Ovary (tissue), 3 donors: ENCODE results near the gene HSPB1.

Experiments used
- POLR2A ChIP-seq: fragments of 450-650 bp; IDR thresholded peaks from one replicate; pipeline ENCODE4 v1.6.1; 2017; ENCODE audit warnings: antibody characterized with exemption, mild to moderate bottlenecking, moderate library complexity
- TF ChIP-seq, protein P1 (sequence below), 3 donors: fragments of 450-650 bp in 2 of 3; fragments of 200-600 bp in 1 of 3; IDR thresholded peaks; one replicate each; pipeline versions ENCODE4 v1.5.1 to v1.8.0; 2016 to 2022; ENCODE audit warnings: antibody characterized with exemption in 3 of 3, mild to moderate bottlenecking in 1 of 3
- donor health status: DM: no; HTN: no; CAD: no.

DNA sequence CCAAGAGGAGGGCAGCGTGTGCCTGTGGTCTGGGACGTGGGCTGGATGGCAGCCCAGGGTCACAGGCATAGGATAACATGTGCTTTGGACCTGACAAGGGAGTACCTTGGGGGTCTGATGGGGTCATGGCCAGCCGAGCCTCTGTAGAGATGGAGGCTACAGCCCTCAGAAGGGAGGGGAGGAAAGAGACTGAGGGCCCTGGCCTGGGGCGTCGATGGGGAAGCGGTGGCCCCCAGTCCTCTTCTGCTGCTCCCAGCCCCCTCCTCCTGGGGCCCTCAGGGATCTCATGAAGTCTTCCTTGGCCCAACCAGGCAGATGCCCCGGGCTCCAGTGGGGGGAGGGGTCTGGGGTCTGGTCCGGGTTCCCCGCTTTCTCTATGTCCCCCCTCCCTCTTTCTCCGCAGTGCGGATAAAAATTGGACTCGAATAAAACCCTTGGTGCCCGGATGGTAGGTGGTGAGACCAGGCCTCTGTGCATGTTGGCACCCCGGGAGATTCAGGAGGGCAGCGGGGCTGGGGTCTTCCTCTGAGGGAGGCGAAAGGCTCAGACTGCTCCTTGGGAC, 15.6 kb upstream of the HSPB1 start:
- TF ChIP-seq, protein P1, sequence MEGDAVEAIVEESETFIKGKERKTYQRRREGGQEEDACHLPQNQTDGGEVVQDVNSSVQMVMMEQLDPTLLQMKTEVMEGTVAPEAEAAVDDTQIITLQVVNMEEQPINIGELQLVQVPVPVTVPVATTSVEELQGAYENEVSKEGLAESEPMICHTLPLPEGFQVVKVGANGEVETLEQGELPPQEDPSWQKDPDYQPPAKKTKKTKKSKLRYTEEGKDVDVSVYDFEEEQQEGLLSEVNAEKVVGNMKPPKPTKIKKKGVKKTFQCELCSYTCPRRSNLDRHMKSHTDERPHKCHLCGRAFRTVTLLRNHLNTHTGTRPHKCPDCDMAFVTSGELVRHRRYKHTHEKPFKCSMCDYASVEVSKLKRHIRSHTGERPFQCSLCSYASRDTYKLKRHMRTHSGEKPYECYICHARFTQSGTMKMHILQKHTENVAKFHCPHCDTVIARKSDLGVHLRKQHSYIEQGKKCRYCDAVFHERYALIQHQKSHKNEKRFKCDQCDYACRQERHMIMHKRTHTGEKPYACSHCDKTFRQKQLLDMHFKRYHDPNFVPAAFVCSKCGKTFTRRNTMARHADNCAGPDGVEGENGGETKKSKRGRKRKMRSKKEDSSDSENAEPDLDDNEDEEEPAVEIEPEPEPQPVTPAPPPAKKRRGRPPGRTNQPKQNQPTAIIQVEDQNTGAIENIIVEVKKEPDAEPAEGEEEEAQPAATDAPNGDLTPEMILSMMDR (IDR thresholded peaks at IDR 0.05): no peak
- TF ChIP-seq POLR2A: no peak
